Measurements from ENCODE around the gene C8A.

C8A gene

GRCh38 chr1:56854521-56855099, at the start of gene C8A:
Gene C8A (plus strand): TSS chr1:56854797. CDS start chr1:56854902, 105 bp downstream.
- no peak for DNase-seq

GRCh38 chr1:56806804-56807203, 47.8 kb upstream of the C8A start:
- no peak for DNase-seq

DNA sequence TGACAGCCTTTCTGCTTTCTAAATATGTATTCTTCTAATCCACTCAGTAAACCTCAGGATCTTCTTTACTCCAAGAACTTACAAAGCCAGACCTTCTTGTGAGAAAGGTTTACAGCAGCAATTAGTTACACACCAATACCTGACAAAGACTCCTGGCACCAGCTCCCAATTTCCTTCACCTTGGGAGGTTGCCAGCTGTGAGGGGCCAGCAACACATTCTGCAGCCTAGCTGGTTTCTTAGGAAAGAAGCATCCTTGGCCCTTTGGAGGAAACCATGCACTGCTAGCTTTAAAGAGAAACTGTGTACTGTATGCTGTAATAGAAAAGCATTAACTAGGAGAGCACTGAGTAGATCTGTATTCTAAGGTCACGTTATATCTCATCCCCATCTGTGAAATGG, 46.2 kb upstream of the C8A start:
- no peak for DNase-seq

GRCh38 chr1:56811331-56811730, 43.3 kb upstream of the C8A start:
- no peak for DNase-seq

DNA sequence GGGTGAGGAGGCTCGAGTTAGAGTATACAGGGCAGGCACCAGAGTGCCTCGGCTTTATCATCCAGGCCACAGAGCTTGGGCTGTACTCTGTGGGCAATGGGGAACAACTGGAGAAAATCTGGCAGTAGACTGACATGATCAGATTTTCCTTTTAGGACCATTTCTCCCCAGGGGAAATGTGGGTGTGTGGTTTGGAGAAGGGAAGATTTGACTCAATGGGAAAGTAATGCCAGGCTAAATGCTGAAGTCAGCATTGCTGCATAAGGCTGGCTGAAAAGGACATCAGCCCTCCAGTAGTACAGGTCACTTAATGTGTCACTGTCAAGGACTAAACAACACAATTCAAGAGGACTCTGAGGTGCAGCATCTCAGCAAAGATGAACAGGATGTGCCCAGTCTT, 40.4 kb upstream of the C8A start:
- no peak for DNase-seq

- no peak for DNase-seq
These were observed 38.3 kb upstream of the C8A start for GRCh38 chr1:56816264-56816663.

DNA sequence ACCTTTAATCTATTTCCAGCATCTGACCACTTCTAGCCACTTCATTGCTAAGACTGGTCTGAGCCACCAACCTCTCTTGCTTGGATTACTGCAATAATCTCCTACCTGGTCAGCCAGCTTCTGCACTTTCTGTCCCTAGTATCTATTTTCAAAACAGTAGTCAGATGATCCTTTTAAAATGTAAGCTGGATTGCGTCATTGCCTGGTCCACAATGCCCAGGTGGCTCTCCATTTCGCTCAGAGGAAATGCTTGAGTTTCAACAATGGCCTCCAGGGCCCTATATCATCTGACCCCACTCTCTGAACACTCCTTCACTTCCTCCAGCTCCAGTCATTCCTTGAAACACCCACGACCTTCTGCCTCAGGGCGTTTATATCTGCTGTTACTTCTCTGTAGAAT, 37.7 kb upstream of the C8A start:
- no peak for DNase-seq

GRCh38 chr1:56817716-56818463, 36.7 kb upstream of the C8A start:
- no peak for DNase-seq

DNA sequence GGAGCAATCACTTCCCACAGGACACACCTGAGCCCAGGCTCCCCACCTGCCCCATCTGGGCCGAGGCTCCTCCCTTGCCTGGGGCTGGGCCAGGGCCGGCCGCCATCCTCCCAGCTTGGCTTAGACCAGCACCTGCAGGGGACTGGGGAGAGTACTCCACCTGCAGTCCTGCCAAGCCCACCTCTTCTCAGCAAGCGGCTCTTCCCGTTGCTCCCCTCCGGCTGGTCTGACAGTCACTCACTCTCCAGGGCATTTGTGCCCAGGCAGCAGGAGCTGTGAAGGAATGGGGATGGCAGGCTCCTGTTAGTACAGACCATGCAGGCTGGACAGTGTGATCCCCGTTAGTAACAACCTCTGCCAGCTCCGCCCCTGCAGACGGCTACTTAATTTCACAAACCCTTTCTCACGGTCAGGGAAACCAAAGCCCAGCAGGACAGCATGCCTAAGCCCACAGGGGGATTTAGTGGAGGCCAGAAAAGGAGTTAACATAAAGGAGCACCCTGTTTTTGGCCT, 35.2 kb upstream of the C8A start, which contains the start of gene FYB2:
Gene FYB2, minus strand, starts transcription at position 18 of the 513 bp plus-strand sequence. CDS start 114 bp downstream, outside the sequence.
- no peak for DNase-seq

DNA sequence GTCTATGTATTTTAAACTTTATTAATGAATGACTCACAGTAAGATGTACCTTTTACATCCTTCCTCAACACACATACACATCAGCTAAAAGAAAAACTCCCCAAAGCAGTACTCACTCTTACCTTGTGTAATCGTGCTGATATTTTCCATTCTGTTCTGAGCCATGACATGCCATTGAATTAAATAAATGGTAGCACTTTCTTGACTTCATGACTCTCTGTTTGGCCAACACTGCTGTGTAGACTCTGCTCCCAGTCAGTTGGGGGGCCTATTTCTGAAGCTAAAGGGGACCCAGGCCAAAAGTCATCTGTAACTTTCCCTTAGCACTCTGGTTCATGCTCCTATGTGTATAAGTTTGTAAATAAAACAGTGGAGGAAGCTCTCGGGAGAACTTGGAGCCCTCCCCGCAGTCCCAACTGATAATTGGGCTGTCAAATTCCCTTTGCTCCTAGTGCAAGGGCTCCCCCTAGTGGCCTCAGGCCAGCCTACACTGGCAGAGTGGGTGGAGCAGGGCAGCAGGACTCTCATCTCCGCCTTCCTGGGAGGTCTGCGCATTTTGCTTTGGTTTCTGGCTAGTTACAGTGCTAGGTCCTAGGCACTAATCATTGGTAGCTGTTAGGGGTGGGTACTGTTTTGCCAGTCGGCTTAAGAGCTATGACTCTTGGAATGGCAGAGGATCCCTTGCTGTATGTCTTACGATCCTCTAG, 33.7 kb upstream of the C8A start:
- peak; percentile 65 for DNase-seq

DNA sequence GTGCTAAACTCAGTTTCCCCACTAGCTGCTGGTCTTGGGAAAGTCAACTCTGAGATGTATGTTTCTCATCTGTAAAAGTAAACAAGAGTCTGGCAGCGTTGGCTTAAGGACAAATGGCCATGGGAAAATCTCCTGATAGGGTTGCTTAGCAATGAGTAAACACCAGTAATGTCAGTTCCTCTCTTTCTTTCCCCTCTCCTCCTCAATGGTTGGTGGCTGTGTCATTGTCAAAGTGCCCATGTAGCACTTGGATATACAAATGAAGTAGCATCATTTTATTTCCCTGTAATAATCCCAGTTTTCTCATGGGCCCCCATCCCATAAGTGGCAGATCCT, 33.2 kb upstream of the C8A start:
- DNase-seq: no peak

DNA sequence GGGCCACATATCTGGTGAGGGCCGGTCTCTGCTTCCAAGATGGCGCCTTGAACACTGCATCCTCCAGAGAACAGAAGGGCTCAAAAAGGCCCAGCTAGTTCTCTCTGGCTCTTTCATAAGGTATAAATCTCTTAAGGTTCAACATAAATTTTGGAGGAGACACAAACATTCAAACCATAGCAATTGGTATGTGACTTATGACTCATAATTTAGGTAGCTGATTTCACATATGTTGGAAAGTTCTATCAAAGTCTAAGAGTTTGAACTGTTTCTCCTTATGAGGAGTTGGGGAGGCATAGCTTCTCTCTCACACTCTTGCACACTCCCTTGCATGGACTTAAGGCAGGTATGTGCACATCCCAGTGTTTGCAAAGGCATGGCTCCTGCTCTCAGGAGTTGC, 30.3 kb upstream of the C8A start:
- no peak for DNase-seq

- DNase-seq: no peak
These were observed 29.7 kb upstream of the C8A start for GRCh38 chr1:56824938-56825337.

DNA sequence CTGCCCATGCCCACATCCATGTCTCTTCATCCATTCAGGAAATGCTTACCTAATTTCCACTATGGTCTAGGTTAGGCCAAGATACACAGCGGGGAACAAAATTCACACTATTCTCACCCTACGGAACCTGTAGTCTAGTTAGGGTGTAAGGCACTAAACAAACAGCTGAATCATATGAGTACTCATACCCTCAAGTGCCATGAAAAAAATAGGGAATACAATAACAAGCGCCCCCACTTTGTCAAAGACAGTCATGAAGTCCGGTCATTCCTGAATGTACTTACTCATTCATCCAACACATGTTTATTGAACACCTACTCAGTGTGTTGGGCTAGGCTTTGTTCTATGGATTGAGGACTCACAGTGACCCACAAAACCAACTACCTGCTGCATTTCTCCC, 29.2 kb upstream of the C8A start:
- no peak for DNase-seq

DNA sequence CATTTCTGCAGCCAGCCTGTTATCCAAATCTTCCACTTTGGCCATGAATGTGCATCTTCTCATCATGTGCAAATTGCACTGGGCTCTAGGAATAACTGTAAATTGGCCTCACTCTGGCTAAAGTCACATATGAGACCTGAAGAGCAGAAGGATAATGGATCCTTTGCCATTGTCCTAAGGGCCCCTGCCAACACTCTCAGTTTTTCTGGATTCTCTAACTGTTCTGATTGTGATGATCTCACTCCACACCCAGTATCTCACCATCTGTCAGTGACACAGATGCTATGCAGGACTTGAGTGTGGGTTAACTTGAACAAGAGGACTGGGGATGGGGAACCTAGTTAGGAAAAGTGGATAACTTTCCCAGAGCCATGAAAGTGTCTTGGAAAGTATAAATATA, 26.9 kb upstream of the C8A start:
- DNase-seq: no peak

- DNase-seq: no peak
These were observed 24.5 kb upstream of the C8A start for GRCh38 chr1:56830052-56830451.

DNA sequence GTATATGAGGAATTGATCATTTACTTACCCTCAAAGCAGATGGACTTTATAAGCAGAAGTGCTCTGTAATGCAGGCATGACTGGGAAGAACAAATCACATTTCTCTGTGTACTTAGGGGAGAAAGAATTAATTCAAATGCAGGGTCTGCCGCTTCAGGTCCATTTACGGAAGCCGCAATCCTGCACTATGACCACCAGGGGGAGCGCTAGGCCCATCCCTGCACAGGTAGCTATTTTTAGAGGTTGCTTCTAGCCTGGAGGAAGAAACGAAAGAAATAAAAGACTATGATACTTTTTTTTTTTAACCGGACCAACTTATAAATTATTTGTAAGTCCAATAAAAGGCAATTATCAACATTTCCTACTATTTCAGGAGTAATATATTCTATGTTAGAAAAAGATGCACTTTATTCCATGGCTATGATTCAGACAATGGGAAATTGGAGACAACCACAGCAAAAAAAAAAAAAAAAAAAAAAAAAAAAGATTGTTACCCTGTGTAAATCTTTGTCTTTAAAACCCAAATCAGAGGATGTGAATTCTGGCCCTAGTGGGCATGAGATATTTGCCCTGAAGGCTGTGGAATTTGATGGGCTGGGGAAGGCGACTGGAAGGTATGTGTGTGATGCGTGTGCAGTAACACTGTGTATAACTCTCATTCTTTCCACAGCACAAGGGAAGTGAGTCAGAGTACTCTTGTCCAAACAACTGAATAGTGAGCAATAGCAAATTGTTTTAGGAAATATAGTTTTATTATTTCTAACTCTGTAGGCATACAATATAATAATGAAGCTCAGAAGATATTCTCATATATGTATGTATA, 22.5 kb upstream of the C8A start:
- DNase-seq: peak; percentile 53

- DNase-seq: no peak
These were observed 21.5 kb upstream of the C8A start for GRCh38 chr1:56833088-56833487.

DNA sequence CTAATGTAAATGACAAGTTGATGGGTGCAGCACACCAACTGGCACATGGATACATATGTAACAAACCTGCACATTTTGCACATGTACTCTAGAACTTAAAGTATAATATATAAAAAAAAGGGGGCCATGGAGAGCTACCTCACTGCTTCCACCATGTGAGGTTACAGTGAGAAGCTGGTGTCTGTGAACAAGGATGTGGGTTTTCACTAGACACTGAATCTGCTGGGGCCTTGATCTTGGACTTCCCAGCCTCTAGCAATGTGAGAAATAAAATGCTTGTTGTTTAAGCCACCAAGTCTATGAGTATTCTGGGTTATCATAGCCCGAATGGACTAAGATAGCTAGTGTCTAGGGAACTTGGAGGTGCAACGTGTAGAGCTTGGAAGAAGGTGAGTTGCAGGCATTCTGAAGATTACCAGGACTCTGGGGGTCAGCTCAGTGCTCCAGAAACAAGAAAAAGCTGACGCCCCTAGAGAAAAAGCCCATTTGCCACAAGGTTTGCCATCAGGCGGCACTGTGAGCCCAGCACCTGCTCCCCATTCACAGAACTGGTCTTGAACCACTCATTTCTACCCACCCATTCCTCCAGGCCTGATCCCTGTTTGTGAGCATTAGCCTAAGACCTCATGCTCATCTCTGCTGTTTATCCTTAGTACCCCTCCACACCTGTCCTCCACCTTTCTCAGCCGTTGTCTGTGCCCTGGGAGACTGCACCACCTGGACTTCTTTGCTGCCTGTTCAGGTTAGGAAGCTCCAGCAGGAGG, 20.3 kb upstream of the C8A start:
- DNase-seq: no peak

GRCh38 chr1:56835657-56836056, 18.9 kb upstream of the C8A start:
- DNase-seq: no peak

DNA sequence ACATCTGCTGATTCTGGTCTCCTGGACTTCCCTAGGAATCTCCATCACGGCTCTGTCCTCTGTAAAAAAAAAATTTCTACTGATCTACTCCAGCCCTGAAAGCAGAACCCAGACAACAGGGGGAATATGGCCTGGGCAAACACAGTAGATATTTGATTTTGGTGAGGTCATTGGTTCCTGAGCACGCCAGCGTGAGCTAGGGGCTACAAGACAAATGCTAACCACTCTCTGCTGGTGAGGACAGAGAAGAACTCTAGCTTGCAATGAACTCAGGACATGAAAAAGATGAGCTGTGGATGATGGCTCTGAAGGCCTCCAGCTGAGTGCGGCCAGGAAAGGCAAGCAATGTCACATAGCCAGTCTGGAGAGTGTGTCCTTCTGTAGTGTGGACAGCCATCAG, 18.2 kb upstream of the C8A start:
- no peak for DNase-seq

- DNase-seq: no peak
These were observed 17.2 kb upstream of the C8A start for GRCh38 chr1:56837244-56837939.
